ENCODE measurements around the gene FBLN5.

GRCh38 chr14:91956616-91957015 lies 9.1 kb upstream of the FBLN5 start:
- TF ChIP-seq CTCF (IDR thresholded peaks at IDR 0.05; ENCODE audit: low read length) (no peak), EZH2 (optimal IDR thresholded peaks at IDR 0.05; ENCODE audit: low read depth, low read length) (no peak), EZH2phosphoT487 (IDR thresholded peaks at IDR 0.05; ENCODE audit: low read length) (no peak)

Measured in MM.1S (cell line).